HG02938 (cell line): ENCODE measurements around the gene FAM83D.

Source experiments
- ATAC-seq: cut with Tn5 transposase; IDR thresholded peaks from one replicate; pipeline ENCODE4 v1.9.1; 2021; ENCODE audit warnings: mild to moderate bottlenecking, moderate library complexity; ENCODE audit not compliant: unreplicated experiment

Gene FAM83D

GRCh38 chr20:38894091-38894847 lies 31.9 kb upstream of the FAM83D start:
- no peak for ATAC-seq

DNA sequence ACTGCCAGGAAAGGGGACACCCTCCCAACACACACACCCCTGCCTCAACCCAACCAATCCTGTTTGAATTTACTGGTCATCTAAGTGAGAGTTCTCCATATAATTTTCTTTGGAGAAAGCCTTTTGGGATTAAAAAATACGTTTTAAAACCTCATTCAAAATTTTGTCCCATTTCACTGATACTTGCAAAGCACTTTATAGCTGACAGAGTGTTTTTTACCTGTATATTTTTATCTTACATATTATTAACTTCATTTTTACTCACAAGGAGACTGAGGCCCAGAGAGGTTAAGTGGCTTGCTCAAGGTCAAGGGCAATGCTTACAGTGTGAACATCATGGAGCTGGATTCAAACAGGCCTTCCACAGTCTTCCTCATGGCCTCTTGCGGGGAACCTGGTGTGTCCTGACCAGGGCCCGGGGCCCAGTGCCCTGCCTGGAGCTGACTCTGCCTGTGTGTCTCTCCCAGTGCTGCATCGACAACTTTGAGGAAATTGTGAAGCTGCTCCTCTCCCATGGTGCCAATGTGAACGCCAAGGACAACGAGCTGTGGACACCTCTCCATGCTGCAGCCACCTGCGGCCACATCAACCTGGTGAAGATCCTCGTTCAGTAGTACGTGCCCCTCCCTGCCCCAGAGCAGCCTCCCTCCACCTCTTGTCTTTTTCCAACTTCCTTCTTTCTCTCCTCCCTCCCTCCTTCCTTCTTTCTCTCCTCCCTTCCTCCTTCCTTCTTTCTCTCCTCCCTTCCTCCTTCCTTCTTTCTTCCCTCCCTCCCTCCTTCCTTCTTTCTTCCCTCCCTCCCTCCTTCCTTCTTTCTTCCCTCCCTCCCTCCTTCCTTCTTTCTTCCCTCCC lies 30.9 kb upstream of the FAM83D start:
- ATAC-seq, result no peak

DNA sequence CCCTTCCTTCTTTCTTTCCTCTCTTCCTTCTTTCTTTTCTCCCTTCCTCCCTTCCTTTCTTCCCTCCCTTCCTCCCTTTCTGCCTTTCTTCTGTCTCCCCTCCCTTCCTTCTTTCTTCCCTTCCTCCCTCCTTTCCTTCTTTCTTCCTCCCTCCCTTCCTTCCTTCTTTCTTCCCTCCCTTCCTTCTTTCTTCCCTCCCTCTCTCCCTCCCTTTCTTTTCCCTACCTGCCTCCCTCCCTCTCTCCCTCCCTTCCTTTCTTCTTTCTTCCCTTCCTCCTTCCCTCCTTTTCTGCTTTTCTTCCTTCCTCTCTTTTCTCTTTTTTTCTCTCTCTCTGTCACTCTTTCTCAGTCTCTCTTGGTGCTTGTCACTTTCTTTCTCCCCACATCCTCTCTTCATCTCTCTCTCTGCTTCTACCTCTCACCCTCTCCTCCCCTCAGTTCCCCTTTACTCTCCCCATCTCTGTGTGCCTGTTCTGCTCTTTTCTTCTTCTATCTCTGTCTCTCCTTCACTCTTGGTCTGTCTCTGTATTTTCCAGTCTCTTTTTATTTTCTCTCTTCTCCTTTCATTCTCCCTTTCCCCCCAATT lies 30.1 kb upstream of the FAM83D start:
- ATAC-seq, result no peak

GRCh38 chr20:38897267-38897666 lies 28.9 kb upstream of the FAM83D start:
- ATAC-seq, result no peak

DNA sequence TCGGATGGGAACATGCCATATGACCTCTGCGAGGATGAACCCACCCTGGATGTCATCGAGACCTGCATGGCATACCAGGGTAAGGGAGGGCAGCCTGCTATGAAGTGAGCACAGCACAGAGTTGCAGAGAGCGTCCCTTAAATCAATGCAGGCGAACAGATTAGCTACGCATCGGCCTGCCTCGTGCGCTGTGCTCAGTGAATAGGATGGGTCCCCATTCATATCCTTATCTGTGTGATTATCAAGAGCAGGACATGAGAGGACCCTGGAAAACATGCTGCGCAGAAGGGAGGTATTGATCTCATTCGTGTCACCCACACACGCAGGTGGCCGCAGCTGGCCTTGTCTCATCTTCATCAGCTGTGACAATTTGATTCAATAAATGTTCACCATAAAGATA lies 25.6 kb upstream of the FAM83D start:
- ATAC-seq, result no peak

DNA sequence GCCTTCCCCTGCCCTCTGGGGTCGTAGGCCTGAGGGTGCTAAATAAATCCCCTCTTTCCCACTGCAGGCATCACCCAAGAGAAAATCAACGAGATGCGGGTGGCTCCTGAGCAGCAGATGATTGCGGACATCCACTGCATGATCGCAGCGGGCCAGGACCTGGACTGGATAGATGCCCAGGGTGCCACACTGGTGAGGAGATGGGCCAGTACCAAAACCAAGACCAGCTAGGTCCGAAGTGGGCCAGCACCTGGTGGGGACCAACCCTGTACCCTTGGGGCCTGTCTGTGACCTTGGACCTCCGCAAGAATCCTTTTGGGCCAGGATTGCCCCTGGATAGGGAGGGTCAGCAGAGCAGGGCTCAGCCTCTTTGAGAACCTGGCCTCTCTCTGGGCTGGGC lies 23.6 kb upstream of the FAM83D start:
- no peak for ATAC-seq

DNA sequence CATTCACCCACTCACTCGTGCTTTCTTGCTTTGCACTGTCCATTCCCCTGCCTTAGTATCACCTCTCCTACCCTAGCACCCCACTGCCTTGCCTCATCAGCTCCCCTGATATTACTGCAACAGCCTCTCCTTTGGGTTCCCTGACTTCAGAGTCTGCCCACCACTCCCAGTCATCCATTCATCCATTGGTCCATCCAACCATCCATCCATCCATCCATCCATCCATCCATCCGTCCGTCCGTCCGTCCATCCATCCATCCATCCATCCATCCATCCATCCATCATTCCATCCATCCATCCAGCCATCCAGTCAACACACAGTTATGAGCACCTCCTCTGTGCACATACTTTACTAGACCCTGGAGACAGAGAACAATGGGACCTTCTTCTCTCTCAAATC lies 22.9 kb upstream of the FAM83D start:
- no peak for ATAC-seq

DNA sequence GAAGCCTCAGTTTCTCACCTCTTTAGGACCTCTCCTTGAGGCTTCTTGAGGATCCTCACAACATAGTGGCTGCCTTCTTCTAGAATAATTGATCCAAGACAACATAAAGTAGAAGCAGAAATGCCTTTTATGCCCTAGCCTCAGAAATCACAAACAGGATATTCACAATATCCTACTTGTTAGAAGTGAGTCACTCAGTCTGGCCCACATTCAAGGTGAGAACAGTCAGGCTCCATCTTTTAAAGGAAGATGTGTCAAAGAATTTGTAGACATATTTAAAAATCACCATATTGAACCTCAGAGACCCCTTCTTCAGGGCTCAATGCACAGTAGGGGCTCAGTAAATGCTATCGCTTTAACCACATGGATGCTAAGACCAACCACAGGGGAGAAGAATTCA lies 20.8 kb upstream of the FAM83D start:
- ATAC-seq, result no peak

GRCh38 chr20:38907918-38908677 lies 18.1 kb upstream of the FAM83D start:
- ATAC-seq, result no peak

- no peak for ATAC-seq
These were observed 10.9 kb upstream of the FAM83D start for GRCh38 chr20:38915355-38915754.

DNA sequence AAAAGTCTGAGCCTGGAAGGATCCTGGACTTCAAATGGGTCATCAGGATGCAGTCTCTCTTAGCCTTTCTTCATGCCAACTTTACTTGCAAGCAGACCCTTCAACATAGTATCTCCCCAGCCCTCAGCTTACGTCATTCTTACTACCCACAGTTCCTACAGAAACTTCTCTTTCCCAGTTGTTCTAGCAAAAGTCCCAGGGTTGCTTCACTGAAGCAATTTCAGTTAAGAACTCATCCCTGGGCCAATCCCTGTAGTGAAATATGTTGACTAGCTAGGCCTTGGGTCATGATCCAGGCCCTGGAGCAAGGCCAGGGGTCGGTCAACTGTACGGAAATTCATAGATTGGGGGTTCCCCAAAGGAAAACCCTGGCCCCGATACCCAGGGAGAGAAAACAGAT lies 8.6 kb upstream of the FAM83D start:
- no peak for ATAC-seq

- ATAC-seq, result no peak
These were observed 8.0 kb upstream of the FAM83D start for GRCh38 chr20:38918172-38918571.

DNA sequence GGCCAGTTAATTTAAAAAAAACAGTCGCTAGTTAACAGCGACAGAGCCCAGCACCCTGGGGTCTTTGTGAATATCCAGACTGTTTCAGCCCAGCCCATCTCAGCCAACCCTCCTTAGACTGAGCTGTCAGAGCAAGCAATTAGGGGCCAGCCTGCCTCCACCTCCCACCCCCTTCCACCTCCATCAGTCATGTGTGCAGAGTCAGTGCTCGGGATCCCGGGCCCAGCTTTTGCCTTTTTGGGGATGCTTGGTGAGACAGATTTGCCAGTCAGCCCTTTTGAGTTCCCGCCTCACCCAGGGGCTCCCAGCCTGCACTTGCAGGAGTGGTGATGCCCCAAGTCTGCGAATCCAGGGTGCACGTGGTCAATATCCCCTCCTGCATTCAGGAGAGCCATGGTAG lies 6.5 kb upstream of the FAM83D start:
- no peak for ATAC-seq

DNA sequence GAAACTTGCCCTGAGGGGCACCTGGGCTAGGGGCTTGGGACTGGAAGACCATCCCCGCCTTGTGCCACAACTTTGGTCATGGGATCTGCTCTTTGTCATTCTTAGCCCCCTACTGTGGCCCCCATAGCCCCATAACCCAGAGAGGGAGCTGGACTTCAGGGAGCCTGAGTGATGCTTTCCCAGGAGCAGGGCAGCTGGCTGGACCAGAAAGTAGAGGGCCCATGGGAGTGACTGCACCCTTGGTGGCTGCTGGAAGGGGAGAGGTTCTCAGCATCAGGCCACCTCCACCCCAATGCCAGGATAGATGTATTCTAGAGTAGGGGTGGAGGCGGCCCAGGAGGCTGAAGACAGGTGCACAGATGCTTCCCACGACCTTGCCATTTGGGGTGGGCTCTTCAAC lies 5.8 kb upstream of the FAM83D start:
- no peak for ATAC-seq

DNA sequence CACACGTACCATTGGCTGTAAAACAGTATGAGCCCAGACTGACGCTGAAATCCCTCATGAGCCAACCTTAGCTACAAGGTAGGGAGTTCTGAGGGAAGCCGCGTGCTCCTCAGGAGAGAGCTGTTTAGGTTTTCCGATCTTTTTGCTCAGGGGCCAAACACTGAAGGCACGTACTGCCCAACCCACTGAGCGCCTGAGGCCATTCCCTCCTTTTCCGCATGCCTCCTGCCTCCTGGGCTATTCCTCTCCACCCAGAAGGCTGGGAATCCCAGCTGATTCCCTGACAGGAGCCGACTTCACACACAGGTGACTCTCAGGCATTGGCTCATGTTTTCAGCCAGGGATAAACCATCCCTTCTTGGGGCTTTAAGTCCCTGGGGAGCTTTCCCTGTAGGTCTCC lies 5.4 kb upstream of the FAM83D start:
- ATAC-seq, result no peak

DNA sequence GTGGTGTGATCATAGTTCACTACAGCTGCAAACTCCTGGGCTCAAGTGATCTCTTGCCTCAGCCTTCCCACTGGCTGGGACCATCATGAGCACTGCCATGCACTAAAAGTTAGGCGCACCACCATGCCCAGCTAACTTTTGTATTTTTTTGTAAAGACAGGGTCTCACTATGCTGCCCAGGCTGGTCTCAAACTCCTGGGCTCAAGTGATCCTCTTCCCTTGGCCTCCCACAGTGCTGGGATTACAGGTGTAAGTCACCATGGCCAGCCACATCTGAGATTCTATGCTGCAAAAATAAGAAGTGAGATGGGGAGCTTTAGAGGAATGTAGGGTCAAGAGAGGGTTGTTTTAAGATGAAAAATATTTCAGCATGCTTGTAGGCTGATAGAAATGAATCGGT lies 1.5 kb upstream of the FAM83D start:
- ATAC-seq, result no peak

GRCh38 chr20:38926934-38927616 lies 858 bp downstream of the FAM83D start:
- ATAC-seq, result peak; percentile 1

- ATAC-seq, result no peak
These were observed 1.8 kb downstream of the FAM83D start for GRCh38 chr20:38927902-38928578.

GRCh38 chr20:38930242-38930569 lies 4.0 kb downstream of the FAM83D start:
- no peak for ATAC-seq

DNA sequence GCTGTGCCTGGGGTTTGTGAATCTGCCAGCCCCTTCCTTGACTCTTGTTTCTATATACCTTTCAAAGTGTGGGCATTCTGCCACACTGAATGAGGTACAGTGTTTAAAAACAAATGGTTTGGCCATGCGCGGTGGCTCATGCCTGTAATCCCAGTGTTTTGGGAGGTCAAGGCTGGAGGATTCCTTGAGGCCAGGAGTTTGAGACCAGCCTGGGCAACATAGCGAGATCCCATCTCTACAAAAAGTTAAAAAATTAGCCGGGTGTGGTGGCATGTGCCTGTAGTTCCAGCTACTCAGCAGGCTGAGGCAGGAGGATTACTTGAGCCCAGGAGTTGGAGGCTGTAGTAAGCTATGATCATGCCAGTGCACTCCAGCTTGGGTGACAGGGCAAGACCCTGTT lies 5.8 kb downstream of the FAM83D start:
- no peak for ATAC-seq
